NCI-H128 (cell line): ENCODE data around the gene SLC5A3.

Experiments used
- DNase-seq: peaks from one replicate; lab custom pipeline; 2025; ENCODE audit not compliant: unreplicated experiment; lab: John Stamatoyannopoulos, UW

The SLC5A3 gene

DNA sequence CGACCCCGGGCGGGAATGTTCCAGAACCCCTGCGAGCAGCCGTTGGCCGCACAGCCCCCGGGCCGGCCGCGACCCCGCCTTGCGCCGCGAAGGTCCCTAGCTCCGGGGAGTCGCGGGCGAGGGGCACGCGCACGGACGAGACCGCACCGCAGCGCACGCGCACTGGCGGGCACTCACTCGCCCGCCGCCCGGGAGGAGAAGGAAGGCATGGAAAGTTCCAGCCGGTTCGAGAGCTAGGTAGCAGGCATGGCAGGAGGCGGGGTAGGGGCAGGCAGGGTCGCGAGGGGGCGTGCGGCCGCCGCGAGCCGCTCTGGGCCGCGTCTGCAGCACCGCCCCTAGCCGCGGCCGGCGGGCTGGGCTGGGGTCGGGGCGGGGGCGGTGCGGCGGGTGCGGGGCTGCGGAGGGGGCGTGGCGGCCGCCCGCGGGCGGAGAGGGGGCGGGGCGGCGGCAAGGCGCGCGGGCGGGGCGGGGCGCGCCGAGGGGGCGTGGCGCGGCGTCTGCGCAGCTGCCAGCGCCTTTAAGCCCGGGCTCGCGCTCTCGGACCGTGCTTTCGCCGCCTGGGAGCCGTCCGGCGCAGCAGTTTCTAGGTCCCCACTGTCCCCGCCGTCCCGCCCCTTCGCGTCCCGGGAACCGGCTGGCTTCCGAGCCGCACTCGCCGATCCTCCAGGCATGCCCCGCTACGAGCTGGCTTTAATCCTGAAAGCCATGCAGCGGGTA, at the start of gene SLC5A3, which contains the start of gene MRPS6:
Gene SLC5A3, plus strand, starts transcription at position 547 of the 717 bp plus-strand sequence. CDS start 21,621 bp downstream, outside the sequence.
Gene MRPS6, plus strand, starts transcription at position 547 of the 717 bp plus-strand sequence. Its CDS starts 123 bp downstream, at position 670.
- peak; percentile 70 for DNase-seq

DNA sequence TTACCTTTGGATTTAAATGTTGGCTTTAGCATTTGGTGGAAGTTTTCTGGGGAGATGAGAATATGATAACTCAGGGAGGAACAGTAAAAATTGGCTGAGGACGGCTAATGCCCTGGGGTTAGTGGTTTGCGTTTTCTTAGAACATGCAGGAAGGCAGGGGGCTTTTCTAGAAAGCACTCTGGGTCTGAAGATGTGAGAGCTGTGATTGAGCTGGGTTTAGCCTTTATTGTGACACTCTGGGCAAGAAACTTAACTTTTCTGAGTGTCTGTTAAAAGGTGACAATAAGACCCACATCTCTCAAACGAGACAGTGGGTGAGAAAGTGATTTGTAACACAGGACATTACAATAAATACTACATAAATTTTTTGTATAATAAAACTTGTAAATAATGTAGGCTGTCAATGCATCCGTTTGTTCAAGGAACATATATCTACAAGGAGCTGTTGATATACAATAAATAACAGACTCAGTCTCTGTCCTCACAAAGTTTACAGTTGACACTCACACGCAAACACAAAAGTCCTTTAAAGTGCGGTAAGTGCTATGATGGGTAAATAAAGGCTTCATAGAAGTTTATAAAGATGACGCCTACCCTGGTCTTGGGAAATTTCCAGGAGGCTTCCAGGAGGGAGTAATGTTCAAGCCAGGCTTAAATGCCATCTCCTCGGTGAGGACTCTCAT, 49.5 kb upstream of the SLC5A3 start:
- no peak for DNase-seq

DNA sequence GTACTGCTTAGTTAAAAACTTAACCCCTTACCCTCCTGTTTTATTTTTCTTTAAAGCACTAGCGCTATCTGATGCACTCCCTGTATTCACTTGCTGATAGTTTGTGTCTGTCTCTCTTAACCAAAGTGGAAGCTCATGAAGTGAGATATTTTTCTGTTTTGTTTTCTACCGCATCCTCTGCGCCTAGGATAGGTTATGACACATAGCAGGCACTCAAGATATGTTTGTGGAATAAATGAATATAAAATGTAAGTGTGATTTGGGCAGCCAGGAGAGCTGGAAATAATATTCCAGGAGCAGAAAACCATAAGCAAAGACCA, 49.0 kb upstream of the SLC5A3 start:
- DNase-seq, result no peak

DNA sequence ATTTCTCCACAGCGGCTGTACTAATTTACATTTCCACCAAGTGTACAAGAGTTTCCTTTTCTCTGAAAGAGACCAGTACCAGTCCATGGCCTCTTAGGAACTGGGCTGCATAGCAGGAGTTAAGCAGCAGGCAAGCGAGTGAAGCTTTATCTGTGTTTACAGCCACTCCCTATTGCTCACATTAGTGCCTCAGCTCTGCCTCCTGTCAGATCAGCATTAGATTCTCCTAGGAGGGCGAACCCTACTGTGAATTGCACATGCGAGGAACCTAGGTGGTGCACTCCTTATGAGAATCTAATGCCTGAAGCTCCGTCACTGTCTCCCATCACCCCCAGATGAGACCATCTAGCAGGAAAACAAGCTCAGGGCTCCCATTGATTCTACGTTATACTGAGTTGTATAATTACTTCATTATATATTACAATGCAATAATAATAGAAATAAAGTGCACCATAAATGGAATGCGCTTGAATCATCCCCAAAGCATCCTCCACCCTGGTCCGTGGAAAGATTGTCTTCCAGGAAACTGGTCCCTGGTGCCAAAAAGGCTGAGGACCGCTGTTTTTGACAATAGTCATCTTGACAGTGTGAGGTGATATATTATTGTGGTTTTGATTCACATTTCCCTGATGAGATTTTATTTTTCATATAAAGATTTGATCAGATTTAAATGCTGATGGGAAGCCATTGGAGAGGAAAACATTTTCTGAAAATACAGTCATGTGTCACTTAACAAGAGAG, 45.5 kb upstream of the SLC5A3 start:
- no peak for DNase-seq

DNA sequence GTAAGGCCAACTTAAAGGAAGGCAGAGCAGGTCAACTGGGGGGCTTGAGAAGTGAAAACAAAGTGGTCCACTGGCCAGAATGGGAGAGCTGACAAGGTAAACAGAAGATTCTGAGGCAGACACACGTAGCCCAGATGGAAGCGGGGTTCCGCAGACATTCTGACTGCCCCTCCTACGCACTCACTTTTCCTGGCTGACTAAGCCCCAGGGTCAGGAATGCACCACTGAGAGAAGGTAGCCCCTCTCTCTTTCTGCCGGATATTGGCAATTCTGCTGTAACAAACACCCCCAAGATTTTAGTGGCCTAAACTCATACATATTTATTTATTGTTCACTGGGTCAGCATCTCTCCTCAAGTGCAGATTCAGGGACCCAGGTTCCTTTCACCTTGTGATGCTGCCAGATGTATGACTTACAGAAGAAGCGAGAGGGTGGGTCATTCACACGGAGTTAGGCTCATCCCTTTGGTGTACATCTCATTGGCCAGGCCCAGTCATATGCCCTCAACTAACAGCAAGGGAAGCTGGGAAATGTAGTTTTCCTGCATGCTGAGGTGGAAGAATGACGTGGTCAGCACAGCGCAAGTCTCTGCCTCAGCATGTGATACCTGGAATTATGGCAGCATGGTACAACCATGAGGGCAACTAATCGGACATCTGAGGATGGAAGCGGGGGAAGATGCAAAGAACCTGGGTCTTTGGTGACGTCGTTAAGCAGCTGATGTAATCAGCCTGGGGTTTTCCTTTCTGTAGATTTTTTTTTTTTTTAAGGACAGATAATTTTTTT, 43.4 kb upstream of the SLC5A3 start:
- DNase-seq, result no peak

DNA sequence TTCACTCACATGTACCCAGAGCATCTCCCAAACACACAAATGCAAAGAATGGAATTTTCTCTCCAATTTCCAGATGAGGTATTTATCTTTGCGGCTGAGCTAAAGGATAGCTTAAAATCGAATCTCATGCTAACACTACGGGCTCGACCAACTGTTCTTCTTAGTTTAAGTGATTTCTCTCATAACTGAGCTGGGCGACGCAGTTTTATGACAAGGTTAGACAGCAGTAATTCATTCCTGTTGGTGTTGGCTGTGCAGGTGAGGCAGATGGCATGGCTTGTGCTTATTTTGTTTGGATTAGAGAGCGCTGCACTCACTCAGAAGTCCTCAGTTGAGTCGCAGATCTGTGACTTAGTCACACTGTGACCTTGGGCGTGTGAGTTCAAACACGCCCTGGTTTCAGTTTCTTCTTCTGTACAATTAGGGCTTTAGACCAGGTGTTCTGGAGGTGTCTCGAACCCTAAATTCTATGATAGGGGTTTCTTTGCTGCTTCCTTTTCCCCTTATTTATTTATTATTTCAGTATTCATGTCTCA, 41.5 kb upstream of the SLC5A3 start:
- DNase-seq, result no peak

DNA sequence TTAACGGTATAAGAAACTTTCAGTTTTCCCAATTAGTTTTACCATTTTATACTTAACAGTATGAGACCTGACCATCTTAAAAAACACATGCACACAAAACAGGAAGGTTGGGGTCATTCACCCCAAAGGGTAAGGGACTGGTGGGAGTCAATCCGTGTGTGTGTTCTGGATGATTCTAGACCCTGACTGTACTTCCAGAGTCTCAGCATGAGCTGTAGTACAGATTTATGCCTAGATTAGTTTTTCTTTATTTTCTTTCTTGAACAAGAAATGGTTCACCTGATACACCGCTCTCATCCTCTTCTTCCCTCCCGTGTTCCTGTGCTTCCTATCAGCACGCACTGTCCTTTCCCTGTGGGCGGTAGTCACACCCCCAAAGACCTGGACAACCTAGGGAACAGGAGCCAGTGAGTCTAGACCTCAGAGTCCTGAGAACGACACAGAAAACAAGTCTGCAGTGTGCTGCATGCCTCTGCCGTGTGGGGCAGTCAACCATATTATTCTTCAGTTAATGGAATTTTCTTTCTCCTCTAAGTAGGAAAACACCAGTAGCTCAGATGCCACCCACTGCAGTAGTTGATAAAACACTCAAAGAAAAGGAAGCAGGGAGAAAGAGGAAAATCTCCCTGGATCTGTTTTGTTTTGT, 38.9 kb upstream of the SLC5A3 start:
- no peak for DNase-seq

DNA sequence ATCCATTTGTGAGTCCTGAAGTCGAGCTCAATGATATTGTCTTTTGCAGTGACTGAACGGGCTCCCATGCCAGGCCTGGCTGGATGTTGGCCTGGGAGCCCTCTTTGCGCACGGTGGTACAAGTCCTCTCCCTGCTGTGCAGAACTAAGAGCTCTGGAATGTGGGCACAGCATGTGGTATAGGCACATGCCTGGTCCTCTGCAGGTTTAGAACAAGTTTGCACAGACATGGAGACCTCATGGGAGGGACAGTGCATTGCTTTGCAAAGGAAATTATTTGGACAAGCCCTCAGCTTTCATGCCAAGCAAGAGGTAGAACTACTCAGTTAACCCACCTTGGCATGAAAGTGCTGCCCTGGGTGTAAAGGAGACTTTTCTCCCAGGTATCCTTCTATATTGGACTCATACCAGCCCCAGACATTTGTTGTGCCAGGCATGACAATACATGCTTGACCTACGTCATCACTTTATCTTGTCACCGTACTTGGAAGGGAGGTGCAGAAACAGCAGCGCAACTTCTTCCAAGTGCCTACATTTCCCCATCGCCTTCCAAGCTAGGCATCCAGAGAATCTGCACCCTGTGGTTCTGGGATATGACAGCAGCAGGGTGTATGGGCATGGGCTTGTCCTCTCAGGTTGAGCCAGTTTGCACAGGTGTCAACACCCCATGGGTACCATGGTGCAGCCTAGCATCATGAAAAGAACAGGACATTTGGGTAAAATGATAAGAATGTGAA, 37.6 kb upstream of the SLC5A3 start:
- no peak for DNase-seq

DNA sequence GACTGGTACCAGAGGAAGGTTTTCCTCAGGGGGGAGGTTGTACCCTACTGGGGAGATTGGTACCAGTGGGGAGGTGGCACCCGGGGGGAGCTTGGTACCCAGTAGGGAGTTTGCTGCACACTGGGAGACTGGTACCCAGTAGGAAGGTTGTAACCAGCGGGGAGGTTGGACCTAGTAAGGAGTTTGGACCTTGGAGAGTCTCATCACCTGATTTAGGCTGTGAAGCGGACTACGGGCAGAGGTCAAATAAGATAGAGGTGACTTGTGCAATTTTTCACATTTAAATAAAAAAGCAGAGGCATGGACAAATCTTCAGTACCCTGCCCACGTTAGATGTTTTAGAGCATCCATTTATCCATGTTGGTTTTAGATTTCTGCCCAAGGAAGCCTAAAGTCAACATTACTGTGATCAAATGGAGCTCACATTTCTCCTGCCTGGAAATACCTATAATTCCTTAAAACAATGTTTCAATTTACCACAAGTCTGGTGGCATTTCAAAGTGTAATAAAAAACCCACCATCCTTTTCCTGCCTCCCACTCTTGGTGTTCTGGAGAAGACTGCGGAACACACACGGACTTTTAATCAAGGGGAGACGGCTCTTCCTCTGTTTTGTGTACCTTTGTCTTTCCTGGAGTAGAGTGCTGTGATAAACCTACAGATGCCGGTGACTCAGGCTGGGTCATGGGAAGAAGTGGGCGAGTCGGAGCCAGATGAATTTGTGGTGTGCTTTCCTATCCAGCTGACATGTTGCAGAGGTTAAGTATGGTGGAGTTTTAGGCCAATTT, 36.2 kb upstream of the SLC5A3 start:
- no peak for DNase-seq

DNA sequence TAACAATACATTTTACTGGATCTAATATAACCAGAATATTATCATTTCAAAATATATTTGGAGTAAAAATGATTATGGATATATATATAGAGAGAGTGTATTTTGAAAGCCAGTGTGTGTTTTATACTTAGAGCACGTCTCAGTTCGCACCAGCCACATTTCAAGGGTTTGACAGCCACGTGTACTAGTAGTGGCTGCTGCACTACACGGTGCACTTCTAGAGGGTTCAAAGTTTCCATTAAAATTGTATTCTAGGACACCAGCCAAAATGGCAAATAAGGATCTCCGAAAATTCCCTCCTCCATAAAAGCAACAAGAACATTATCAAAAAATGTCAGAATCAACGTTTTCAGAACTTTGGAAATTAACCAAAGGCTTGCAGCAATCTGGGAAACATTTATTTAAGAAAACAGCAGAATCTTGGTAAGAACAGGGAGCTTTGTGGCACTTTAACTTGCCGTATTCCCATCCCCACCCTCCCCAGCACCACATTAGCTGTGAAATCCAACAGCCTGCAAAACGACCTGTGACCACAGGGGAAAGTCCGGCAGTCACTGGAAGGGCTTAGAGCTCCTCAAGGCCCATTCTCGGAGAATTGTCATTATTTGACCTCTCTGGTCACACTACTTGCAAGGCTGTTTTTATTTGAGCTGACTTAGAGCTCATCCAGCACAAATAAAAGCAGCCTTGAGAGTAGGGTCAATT, 33.5 kb upstream of the SLC5A3 start:
- no peak for DNase-seq

DNA sequence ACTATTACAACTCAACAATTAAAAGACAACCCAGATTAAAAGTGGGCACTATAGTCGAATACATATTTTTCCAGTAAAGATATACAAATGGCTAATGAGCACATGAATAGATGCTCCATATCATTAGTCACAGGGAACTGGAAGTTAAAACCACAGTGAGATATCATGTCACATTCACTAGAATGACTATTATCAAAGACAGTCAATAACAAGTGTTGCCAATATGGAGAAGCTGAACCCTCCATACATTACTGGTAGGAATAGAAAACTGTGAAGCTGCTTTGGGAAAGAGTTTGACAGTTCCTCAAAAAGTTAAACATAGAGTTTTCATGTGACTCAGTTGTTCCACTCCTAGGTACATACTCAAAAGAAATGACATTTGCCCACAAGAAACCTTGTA, 30.6 kb upstream of the SLC5A3 start:
- no peak for DNase-seq

DNA sequence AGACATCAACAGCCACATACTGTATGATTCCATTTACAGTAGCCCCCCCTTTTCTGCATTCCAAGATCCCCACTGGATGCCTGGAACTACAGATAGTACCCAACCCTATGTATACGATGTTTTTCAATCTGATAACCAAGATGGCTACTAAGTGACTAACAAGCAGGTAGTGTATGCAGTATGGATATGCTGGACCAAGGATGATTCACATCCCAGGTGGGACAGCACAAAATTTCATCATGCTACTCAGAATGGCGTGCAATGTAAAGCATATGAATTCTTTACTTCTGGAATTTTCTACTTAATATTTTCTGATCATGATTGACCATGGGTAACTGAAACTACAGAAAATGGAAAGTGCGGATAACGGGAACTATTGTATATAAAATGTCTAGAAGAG, 30.0 kb upstream of the SLC5A3 start:
- no peak for DNase-seq

DNA sequence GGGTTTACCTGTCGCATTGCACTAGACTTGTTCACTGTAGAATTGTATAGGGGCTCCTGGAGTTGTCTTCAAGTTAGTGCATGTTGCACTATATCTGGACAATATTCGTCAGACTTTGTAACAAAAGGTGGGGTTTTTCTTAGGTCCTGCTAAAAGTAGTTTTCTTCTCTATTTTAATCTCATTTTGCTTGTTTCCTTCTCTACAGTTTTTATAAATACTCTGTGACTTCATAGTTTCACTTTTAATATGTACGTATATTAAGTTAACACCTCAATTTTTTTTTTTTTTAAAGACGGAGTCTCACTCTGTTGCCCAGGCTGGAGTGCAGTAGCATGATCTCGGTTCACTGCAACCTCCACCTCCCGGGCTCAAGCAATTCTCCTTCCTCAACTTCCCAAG, 26.5 kb upstream of the SLC5A3 start:
- DNase-seq, result no peak

DNA sequence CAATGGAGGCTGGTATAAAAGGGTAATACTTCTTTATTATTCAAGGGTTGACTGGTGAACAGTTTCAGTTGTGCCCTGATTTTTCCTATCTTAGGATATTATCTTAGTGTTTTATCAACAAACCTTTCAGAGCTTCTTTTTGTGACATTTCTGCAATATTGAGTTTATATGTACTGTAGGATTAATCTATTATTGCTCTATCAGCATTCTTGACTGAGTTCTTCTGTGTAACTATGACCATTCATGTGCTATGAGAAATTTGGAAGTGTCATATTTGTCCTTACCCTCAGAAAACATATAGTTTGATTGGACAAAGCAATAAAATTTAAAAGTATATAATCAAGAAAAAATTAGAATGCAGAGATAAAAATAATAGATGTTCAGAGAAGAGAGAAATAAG, 25.5 kb upstream of the SLC5A3 start:
- DNase-seq, result no peak

DNA sequence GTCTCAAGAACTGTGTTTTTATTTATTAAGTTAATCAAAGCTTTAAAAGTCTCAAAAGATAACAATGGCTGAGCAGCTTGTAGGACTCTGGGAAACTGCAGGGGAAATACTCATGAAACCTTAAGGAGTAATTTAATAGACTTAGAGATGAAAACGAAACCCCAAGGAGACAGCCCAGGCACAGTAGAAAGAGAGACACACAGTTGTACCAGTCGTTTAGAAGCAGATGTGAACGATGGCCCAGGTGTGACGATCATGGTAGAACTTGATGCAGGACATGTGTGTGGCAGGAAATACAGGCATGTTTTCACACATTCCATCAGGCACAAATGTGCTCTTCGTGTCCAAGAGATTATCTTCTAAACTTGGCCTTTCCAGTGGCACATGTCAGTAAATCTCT, 21.2 kb upstream of the SLC5A3 start:
- no peak for DNase-seq

DNA sequence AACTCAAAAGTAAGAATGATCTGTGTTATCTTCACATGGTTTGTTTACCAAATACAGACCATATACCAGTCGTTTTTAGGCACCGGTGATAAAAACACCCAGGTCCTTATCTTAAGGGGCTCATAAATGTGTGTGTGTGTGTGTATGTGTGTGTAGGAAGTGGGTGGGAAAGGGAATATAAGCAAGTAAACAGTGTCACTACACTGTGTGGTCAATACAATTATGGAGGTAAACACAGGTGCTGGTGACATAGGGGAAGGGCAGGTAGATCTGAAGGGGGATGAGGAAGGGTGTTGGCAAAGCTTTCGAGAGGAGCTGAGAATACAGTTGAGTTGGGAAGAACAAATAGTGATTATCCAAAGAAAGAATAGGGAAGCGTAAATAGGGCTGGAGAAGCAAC, 19.1 kb upstream of the SLC5A3 start:
- DNase-seq, result no peak

DNA sequence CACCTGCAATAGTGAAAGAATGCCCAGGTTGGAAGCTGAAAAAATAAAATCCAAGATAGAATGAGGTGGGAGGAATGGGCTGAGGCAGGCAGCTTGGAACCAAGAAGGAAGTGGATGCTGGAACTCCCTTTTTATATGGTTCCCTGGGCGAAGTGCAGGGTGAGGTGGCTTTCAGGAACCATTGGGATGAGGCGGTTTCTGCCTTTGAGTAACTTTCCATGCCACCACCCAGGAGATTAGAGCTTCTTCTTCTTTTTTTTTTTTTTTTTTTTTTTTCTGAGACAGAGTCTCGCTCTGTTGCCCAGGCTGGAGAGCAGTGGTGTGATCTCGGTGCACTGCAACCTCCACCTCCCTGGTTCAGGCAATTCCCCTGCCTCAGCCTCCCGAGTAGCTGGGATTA, 17.8 kb upstream of the SLC5A3 start:
- no peak for DNase-seq

DNA sequence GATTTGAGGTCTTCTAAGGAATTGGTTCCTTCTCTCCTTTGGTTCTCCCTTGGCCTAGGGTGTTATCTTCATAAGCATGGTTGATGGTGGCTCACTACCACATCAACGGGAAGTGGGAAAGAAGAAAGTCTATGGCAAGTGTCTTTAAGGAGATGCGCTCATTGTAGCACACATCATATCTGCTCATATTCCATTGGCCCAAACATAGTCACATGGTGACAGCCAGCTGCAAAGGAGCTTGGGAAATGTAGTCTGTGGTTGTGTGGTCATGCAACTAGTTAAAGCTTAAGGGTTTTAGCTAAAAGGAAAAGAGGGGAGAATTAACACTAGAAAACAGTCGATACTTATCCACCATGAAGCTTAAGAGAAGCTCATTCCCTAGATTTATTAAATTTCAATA, 11.4 kb upstream of the SLC5A3 start:
- no peak for DNase-seq

DNA sequence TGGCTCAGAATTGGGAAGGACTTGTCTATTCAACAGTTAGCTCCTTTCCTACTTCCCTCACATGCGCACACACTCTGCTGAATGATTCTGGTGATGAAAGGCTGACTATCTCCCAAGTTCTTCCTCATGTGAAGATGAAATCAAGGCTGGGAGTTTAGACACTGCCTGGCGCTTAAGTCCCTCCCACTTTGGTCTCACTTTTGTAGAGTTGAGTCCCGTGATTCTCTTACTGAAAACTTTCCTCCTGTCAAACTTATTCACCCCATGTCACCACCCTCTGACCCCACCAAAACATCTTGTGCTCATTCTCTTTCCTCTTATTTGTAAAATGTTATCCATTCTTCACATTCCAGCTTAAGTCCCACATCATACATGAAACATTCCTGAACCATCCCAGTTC, 8.4 kb upstream of the SLC5A3 start:
- no peak for DNase-seq
